Keratinocyte (primary cell): ENCODE results near the gene CARM1. TPM values are rescaled to one million over a fixed set of nuclear protein-coding genes. Genes with fewer than 3 reads are reported as not detected.

Source experiments
- DNase-seq: peaks from one replicate; pipeline ENCODE4 v3.0.0-alpha.2; 2011; ENCODE audit warnings: low read depth, missing footprints, low spot score
- FAIRE-seq: peaks from 2 replicates; lab custom pipeline; 2011; peaks lifted over from hg19 to GRCh38; lab: Jason Lieb, UNC
- H2AFZ ChIP-seq: 2 replicates; pipeline ENCODE4 v1.6.0; 2012; ENCODE audit warnings: low read length, control low read depth, inconsistent platforms; ENCODE audit not compliant: control insufficient read depth
- H3K27ac ChIP-seq: 2 replicates; pipeline ENCODE4 v1.5.1; 2011; ENCODE audit warnings: low read length; ENCODE audit not compliant: control insufficient read depth, insufficient read depth
- H3K27me3 ChIP-seq: 3 replicates; pipeline ENCODE4 v1.6.0; 2011; ENCODE audit warnings: low read length; ENCODE audit not compliant: control insufficient read depth, insufficient read depth; ENCODE audit errors: extremely low read depth
- H3K36me3 ChIP-seq, 2 experiments: 2 replicates in 1 of 2; 3 replicates in 1 of 2; pipeline ENCODE4 v1.5.1; 2011; ENCODE audit warnings: low read length in 2 of 2, mild to moderate bottlenecking in 1 of 2; ENCODE audit not compliant: control insufficient read depth in 2 of 2, insufficient read depth in 2 of 2; ENCODE audit errors: extremely low read depth in 1 of 2
- H3K4me1 ChIP-seq: 3 replicates; pipeline ENCODE4 v1.5.1; 2011; ENCODE audit warnings: low read length; ENCODE audit not compliant: control insufficient read depth, insufficient read depth; ENCODE audit errors: extremely low read depth
- H3K4me2 ChIP-seq: 3 replicates; pipeline ENCODE4 v1.6.0; 2011; ENCODE audit warnings: low read depth, low read length; ENCODE audit not compliant: control insufficient read depth, insufficient read depth; ENCODE audit errors: extremely low read depth
- H3K4me3 ChIP-seq, 3 experiments: fragments of 200-600 bp in 1 of 3; sonication (generic) in 1 of 3; 2 replicates in 2 of 3; 3 replicates in 1 of 3; pipeline ENCODE4 v1.5.1; 2011 to 2016; ENCODE audit warnings: low read length in 3 of 3, mild to moderate bottlenecking in 3 of 3, control low read depth in 2 of 3, inconsistent platforms in 1 of 3, low read depth in 1 of 3, mixed read lengths in 1 of 3, mixed run types in 1 of 3, moderate library complexity in 1 of 3; ENCODE audit not compliant: control insufficient read depth in 2 of 3, insufficient read depth in 2 of 3; ENCODE audit errors: extremely low read depth in 1 of 3
- H3K79me2 ChIP-seq: 2 replicates; pipeline ENCODE4 v1.6.0; 2012; ENCODE audit warnings: low read length; ENCODE audit not compliant: control insufficient read depth, insufficient read depth
- H3K9ac ChIP-seq: 3 replicates; pipeline ENCODE4 v1.6.0; 2011; ENCODE audit warnings: low read length; ENCODE audit not compliant: control insufficient read depth, insufficient read depth; ENCODE audit errors: extremely low read depth
- H3K9me1 ChIP-seq: 3 replicates; pipeline ENCODE4 v1.6.0; 2011; ENCODE audit warnings: low read length; ENCODE audit not compliant: control insufficient read depth, insufficient read depth; ENCODE audit errors: extremely low read depth
- H3K9me3 ChIP-seq: 2 replicates; pipeline ENCODE4 v1.5.1; 2012; ENCODE audit warnings: low read depth, low read length; ENCODE audit not compliant: control insufficient read depth
- H4K20me1 ChIP-seq: 3 replicates; pipeline ENCODE4 v1.6.0; 2011; ENCODE audit warnings: low read length; ENCODE audit not compliant: control insufficient read depth, insufficient read depth; ENCODE audit errors: extremely low read depth
- CTCF ChIP-seq, 3 experiments: IDR thresholded peaks in 1 of 3; conservative IDR thresholded peaks in 1 of 3; optimal IDR thresholded peaks in 1 of 3; 2 replicates in 2 of 3; 3 replicates in 1 of 3; pipeline versions ENCODE3 to v1.5.1; 2011; ENCODE audit warnings: low read length in 3 of 3, mild to moderate bottlenecking in 3 of 3, moderate library complexity in 2 of 3, control low read depth in 1 of 3, inconsistent platforms in 1 of 3; ENCODE audit not compliant: insufficient read depth in 2 of 3; ENCODE audit errors: extremely low read depth in 1 of 3
- EZH2 ChIP-seq: IDR thresholded peaks from one replicate; pipeline ENCODE4 v1.6.1; 2012; ENCODE audit warnings: inconsistent platforms, mild to moderate bottlenecking, low read length, moderate library complexity
- dilution Hi-C: fragments of 300-500 bp; cut with MboI; formaldehyde crosslinking; loops from one replicate; pipeline ENCODE4 v1.7.0; 2020; ENCODE audit warnings: low sequenced_read_pairs; ENCODE audit not compliant: extremely low pct_ligation_motif_present
- polyA plus RNA-seq, 5 experiments: library from polyadenylated mRNA; depleted of rRNA in 3 of 5; stranded (reverse) in 3 of 5; stranded (forward) in 1 of 5; unstranded in 1 of 5; fragments of >200 nt; gene quantifications; 1 replicate in 1 of 5; 2 replicates in 3 of 5; 3 replicates in 1 of 5; pipeline versions ENCODE4 v1.2.1 to v1.2.3, GENCODE V29; 2011 to 2012; ENCODE audit warnings: missing spikeins in 2 of 5, low read depth in 1 of 5, low replicate concordance in 1 of 5

CARM1 gene
- polyA plus RNA-seq, 1 donor (not counting 4 experiments of a cell fraction or from before 2014, with no cell fraction given) = 22.8 TPM

GRCh38 chr19:10919352-10920287 is 48.3 kb downstream of the CARM1 start:
- peaks cover 4% of the 10 kb centered on the region for H3K4me1 ChIP-seq
- dilution Hi-C loops = no loop called here
- no peaks in the 10 kb centered on the region for H3K27me3 ChIP-seq
- H3K9me3 ChIP-seq = no peaks in the 10 kb centered on the region
- TF ChIP-seq CTCF (optimal IDR thresholded peaks at IDR 0.05 in 1 of 3, IDR thresholded peaks at IDR 0.05 in 1 of 3, conservative IDR thresholded peaks at IDR 0.05 in 1 of 3; ENCODE audit: extremely low read depth in 1 of 3, insufficient read depth in 2 of 3, low read length in 3 of 3) (no peak), EZH2 (no peak)
- no peak overlapping the region for H3K27ac ChIP-seq
- H3K36me3 ChIP-seq = peaks cover 30 to 33% of the 10 kb centered on the region in 2 experiments
- no peak overlapping the region for H2AFZ ChIP-seq
- DNase-seq (no peak), FAIRE-seq (no peak)
- H3K4me2 ChIP-seq = no peak overlapping the region
- no peak overlapping the region for H3K9ac ChIP-seq
- no peaks in the 10 kb centered on the region for H3K79me2 ChIP-seq
- no peaks in the 10 kb centered on the region for H4K20me1 ChIP-seq
- H3K9me1 ChIP-seq = no peaks in the 10 kb centered on the region
- H3K4me3 ChIP-seq = no peak overlapping the region

- Histone ChIP-seq H3K4me1 (peaks cover 2% of the 10 kb centered on the region), H3K4me2 (no peak overlapping the region), H3K27ac (no peak overlapping the region), H3K9me3 (no peaks in the 10 kb centered on the region), H3K9ac (no peak overlapping the region), H2AFZ (no peak overlapping the region), H3K36me3 (peaks cover 30 to 35% of the 10 kb centered on the region in 2 experiments), H3K79me2 (no peaks in the 10 kb centered on the region), H4K20me1 (no peaks in the 10 kb centered on the region), H3K4me3 (no peak overlapping the region), H3K27me3 (no peaks in the 10 kb centered on the region), H3K9me1 (no peaks in the 10 kb centered on the region)
- no peak for DNase-seq
- TF ChIP-seq CTCF (optimal IDR thresholded peaks at IDR 0.05 in 1 of 3, IDR thresholded peaks at IDR 0.05 in 1 of 3, conservative IDR thresholded peaks at IDR 0.05 in 1 of 3; ENCODE audit: extremely low read depth in 1 of 3, insufficient read depth in 2 of 3, low read length in 3 of 3) (no peak), EZH2 (no peak)
- dilution Hi-C loops = no loop called here
- FAIRE-seq = no peak
Observed at GRCh38 chr19:10920288-10920655, 48.9 kb downstream of the CARM1 start.
